HepG2 (cell line): ENCODE measurements around the gene NKRF. TPM values are rescaled to one million over a fixed set of nuclear protein-coding genes. Genes with fewer than 3 reads are reported as not detected.
A peak's percentile ranks its signal among the peaks of the same experiment; 100 is the strongest.

ENCODE experiments used
- ATAC-seq: fragments of 200-7000 bp; cut with Tn5 transposase; 3 replicates; pipeline ENCODE4 v1.9.1; 2020; ENCODE audit warnings: mild to moderate bottlenecking, moderate library complexity
- BruUV-seq: library from RNA; stranded (reverse); fragments of 400-500 nt; replicated peaks from 2 replicates; lab custom pipeline; 2021; lab: Mats Ljungman, UMichigan
- CTCF ChIA-PET: fragments of 300-600 bp; formaldehyde crosslinking; extraction: SDS; loops from one replicate; lab custom pipeline; 2021; ENCODE audit warnings: low total read pairs, inconsistent platforms, low intra/inter-chr PET ratio; lab: Yijun Ruan, JAX
- POLR2A ChIA-PET: fragments of 350-600 bp; sonication (Branson Sonifier 250); formaldehyde crosslinking; loops from one replicate; lab custom pipeline; 2020; ENCODE audit warnings: antibody characterized with exemption, inconsistent platforms; lab: Yijun Ruan, JAX
- DNase-seq: peaks from one replicate; pipeline ENCODE4 v3.0.0-alpha.2; 2015; ENCODE audit warnings: low spot score
- FAIRE-seq: peaks from 3 replicates; lab custom pipeline; 2011; peaks lifted over from hg19 to GRCh38; lab: Jason Lieb, UNC
- H2AFZ ChIP-seq: one replicate; pipeline ENCODE4 v1.6.1; 2011; ENCODE audit warnings: low read length, inconsistent platforms
- H3K27ac ChIP-seq: fragments of 300-600 bp; 3 replicates; pipeline ENCODE4 v1.8.0; 2011; ENCODE audit warnings: mixed run types, mild to moderate bottlenecking, mixed read lengths, low read length, inconsistent platforms; ENCODE audit not compliant: insufficient read depth; ENCODE audit errors: extremely low read length
- H3K27me3 ChIP-seq, 2 experiments: fragments of 200-600 bp in 1 of 2; 2 replicates in 1 of 2; 3 replicates in 1 of 2; pipeline versions ENCODE4 v1.6.0 to v1.8.0; 2011; ENCODE audit warnings: low read length in 2 of 2, mild to moderate bottlenecking in 2 of 2, moderate library complexity in 2 of 2, inconsistent platforms in 1 of 2; ENCODE audit not compliant: insufficient read depth in 2 of 2, control insufficient read depth in 1 of 2
- H3K36me3 ChIP-seq, 2 experiments: fragments of 200-600 bp in 1 of 2; replicated peaks in 1 of 2; 2 replicates in 1 of 2; 3 replicates in 1 of 2; pipeline versions ENCODE4 v1.5.1 to v1.8.0; 2011; ENCODE audit warnings: low read length in 2 of 2, inconsistent platforms in 1 of 2; ENCODE audit not compliant: insufficient read depth in 2 of 2, control insufficient read depth in 1 of 2
- H3K4me1 ChIP-seq: 2 replicates; pipeline ENCODE4 v1.5.1; 2012; ENCODE audit warnings: low read length, inconsistent platforms; ENCODE audit not compliant: insufficient read depth
- H3K4me2 ChIP-seq: 2 replicates; pipeline ENCODE4 v1.6.0; 2011; ENCODE audit warnings: low read depth, low read length, inconsistent platforms
- H3K4me3 ChIP-seq, 3 experiments: fragments of 200-600 bp in 1 of 3; sonication (generic), shearing (Covaris generic) in 1 of 3; replicated peaks in 1 of 3; 2 replicates each; pipeline ENCODE4 v1.5.1; 2011 to 2016; ENCODE audit warnings: low read length in 3 of 3, inconsistent platforms in 2 of 3, low read depth in 2 of 3, mild to moderate bottlenecking in 2 of 3, control low read depth in 1 of 3, mixed read lengths in 1 of 3; ENCODE audit not compliant: insufficient read depth in 1 of 3
- H3K79me2 ChIP-seq: one replicate; pipeline ENCODE4 v1.6.1; 2011; ENCODE audit warnings: low read length, inconsistent platforms; ENCODE audit not compliant: insufficient read depth
- H3K9ac ChIP-seq: 2 replicates; pipeline ENCODE4 v1.6.0; 2011; ENCODE audit warnings: mild to moderate bottlenecking, low read depth, low read length, inconsistent platforms; ENCODE audit not compliant: insufficient read depth
- H3K9me3 ChIP-seq: 2 replicates; pipeline ENCODE4 v1.5.1; 2012; ENCODE audit warnings: mild to moderate bottlenecking, low read length
- H4K20me1 ChIP-seq: 2 replicates; pipeline ENCODE4 v1.6.0; 2011; ENCODE audit warnings: inconsistent platforms, mild to moderate bottlenecking, low read length, moderate library complexity; ENCODE audit not compliant: insufficient read depth
- GFI1 ChIP-seq: sonication (generic); formaldehyde crosslinking; IDR thresholded peaks from 2 replicates; pipeline ENCODE4 v1.5.0; 2020; ENCODE audit warnings: missing genetic modification reagents, mild to moderate bottlenecking, borderline replicate concordance
- GZF1 ChIP-seq: sonication (generic); formaldehyde crosslinking; IDR thresholded peaks from 2 replicates; pipeline ENCODE4 v1.5.1; 2020; ENCODE audit warnings: mild to moderate bottlenecking, missing genetic modification reagents
- PHF8 ChIP-seq: sonication (generic); formaldehyde crosslinking; IDR thresholded peaks from 2 replicates; pipeline ENCODE4 v1.5.0; 2020; ENCODE audit warnings: missing genetic modification reagents
- TFDP1 ChIP-seq: IDR thresholded peaks from 2 replicates; pipeline ENCODE4 v1.6.1; 2016; ENCODE audit warnings: missing compliant biosample characterization, missing genetic modification reagents, borderline replicate concordance
- ZBTB43 ChIP-seq: sonication (generic); formaldehyde crosslinking; conservative IDR thresholded peaks from 2 replicates; pipeline ENCODE4 v1.4.0; 2020; ENCODE audit warnings: missing genetic modification reagents
- ZNF136 ChIP-seq: sonication (generic); formaldehyde crosslinking; IDR thresholded peaks from 2 replicates; pipeline ENCODE4 v1.8.1; 2022; ENCODE audit warnings: low read depth, mild to moderate bottlenecking, moderate library complexity, missing genetic modification reagents
- ZNF567 ChIP-seq: sonication (generic); formaldehyde crosslinking; IDR thresholded peaks from 2 replicates; pipeline ENCODE4 v1.8.1; 2023; ENCODE audit warnings: mild to moderate bottlenecking, missing genetic modification reagents, borderline replicate concordance
- ZSCAN5A ChIP-seq: sonication (generic); formaldehyde crosslinking; IDR thresholded peaks from 2 replicates; pipeline ENCODE4 v1.8.0; 2022; ENCODE audit warnings: mild to moderate bottlenecking, missing genetic modification reagents, borderline replicate concordance
- WGBS: methylation state at CpG from one replicate; pipeline ENCODE4 v1.1.6; 2017; ENCODE audit warnings: low lambda C conversion rate; 5-methylcytosine and 5-hydroxymethylcytosine counted together
- in situ Hi-C: cut with HindIII; loops from 2 replicates; pipeline ENCODE4 v1.10.0; 2017; ENCODE audit warnings: low pct_unique_long_range_greater_than_20kb; ENCODE audit not compliant: extremely low pct_ligation_motif_present
- intact Hi-C: fragments of 100-400 bp; cut with micrococcal nuclease; formaldehyde crosslinking; loops from one replicate; pipeline ENCODE4 v1.10.0; 2022; ENCODE audit not compliant: unreplicated experiment
- polyA plus RNA-seq, 8 experiments: library from polyadenylated mRNA; depleted of rRNA in 3 of 8; stranded (reverse) in 7 of 8; unstranded in 1 of 8; fragments of >200 nt; fragmentation: Illumina TruSeq in 4 of 8; extraction: Trizol in 4 of 8; gene quantifications; 2 replicates each; pipeline versions ENCODE4 v1.2.1 to v1.2.3, GENCODE V29; 2011 to 2016; ENCODE audit warnings: low read depth in 4 of 8, missing spikeins in 1 of 8, mixed read lengths in 1 of 8; ENCODE audit not compliant: insufficient read depth in 1 of 8
- total RNA-seq, 5 experiments: library from RNA; depleted of rRNA; stranded (reverse); fragments of >200 nt; fragmentation: Illumina TruSeq; extraction: Trizol; gene quantifications; 2 replicates each; pipeline ENCODE4 v1.2.3, GENCODE V29; 2016; ENCODE audit warnings: low read depth in 1 of 5
- TF ChIP-seq, protein P1 (sequence below): IDR thresholded peaks from 2 replicates; pipeline ENCODE4 v1.6.1; 2016
- TF ChIP-seq, protein P2 (sequence below): sonication (generic); formaldehyde crosslinking; IDR thresholded peaks from 2 replicates; pipeline ENCODE4 v1.5.0; 2020; ENCODE audit warnings: missing genetic modification reagents

NKRF gene
- total and polyA plus RNA-seq, 2 of the 13 experiments (the other 11 are each of a cell fraction or from before 2014, with no cell fraction given): 3.3 to 6.0 TPM

DNA sequence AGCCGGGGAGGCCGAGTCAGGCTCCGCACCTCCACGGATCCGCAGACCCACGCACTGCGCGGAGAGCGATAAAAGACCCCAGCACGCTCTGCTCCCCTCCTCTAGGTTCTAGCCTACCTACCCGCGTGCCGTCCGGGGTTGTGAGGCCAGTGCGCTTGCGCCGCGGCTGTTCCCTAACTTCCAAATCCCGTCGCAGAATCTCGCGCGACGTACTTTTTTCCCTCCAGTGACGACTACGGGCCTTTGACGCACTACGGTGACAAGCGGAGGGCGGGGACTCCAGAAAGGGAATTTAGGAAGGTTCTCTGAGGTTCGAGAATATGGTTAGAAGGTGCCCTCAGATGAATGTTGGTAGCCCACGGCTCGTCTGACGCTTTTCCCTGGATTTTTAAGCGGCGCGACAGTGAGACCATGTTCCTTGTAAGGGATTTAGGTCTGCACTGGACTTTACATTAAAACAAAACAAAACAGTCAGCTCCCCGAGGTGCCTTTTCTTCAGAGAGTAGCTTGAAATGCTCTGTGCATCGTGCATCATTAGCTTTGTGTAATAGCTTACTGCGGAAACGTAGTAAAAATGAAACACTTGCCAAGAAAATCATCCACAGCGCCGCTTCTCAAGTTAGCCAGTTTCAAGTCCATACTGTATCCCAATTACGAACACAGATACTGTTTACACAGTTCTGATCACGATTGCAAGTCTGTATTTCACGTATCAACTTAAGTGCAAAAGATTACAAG, at the start of gene NKRF (continued):
- TF ChIP-seq, protein P1, sequence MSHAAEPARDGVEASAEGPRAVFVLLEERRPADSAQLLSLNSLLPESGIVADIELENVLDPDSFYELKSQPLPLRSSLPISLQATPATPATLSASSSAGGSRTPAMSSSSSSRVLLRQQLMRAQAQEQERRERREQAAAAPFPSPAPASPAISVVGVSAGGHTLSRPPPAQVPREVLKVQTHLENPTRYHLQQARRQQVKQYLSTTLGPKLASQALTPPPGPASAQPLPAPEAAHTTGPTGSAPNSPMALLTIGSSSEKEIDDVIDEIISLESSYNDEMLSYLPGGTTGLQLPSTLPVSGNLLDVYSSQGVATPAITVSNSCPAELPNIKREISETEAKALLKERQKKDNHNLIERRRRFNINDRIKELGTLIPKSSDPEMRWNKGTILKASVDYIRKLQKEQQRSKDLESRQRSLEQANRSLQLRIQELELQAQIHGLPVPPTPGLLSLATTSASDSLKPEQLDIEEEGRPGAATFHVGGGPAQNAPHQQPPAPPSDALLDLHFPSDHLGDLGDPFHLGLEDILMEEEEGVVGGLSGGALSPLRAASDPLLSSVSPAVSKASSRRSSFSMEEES (CRISPR knock-in tag): no peak
- TF ChIP-seq PHF8 (CRISPR knock-in tag) (peak; percentile 51), TFDP1 (peak; percentile 69), ZBTB43 (CRISPR knock-in tag) (no peak), ZNF567 (CRISPR knock-in tag) (no peak), ZNF136 (CRISPR knock-in tag) (no peak)

DNA sequence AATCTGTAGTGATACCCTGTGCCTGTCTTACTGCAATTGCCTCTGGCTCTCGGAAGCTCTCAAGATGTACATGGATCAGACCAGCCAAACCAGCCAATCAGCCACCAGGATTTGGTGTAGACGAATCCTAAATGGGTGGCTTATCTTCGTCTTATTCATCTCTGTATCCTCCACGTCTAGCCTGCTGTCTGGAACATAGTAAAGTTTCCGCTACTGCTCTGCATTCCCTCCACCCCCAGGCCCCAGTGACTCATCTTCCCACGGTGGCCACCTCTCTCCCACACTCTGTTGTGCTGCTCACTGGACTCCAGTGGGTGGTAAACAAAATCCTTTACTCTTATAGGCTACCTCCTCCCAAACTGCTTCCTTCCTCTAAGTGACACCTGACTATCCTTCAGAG, 48.9 kb upstream of the NKRF start:
- Histone ChIP-seq H3K36me3 (peaks cover 0 to 2% of the 10 kb centered on the region in 2 experiments; a peak in 2 of 5 replicates), H3K9ac (no peak overlapping the region), H4K20me1 (no peaks in the 10 kb centered on the region), H3K4me1 (no peaks in the 10 kb centered on the region), H3K4me3 (no peak overlapping the region), H3K27me3 (no peaks in the 10 kb centered on the region), H3K27ac (no peak overlapping the region), H3K9me3 (no peaks in the 10 kb centered on the region), H2AFZ (no peak overlapping the region), H3K4me2 (no peak overlapping the region), H3K79me2 (no peaks in the 10 kb centered on the region)
- CTCF ChIA-PET: no interaction called here
- ATAC-seq: no peak
- FAIRE-seq: no peak
- no peak for DNase-seq
- POLR2A ChIA-PET: no interaction called here
- no TSS peak for BruUV-seq
- intact Hi-C loops: no loop called here
- in situ Hi-C loops: no loop called here
- 89% methylated on average over 5 of the region's 6 CpGs for WGBS
- TF ChIP-seq, protein P2, sequence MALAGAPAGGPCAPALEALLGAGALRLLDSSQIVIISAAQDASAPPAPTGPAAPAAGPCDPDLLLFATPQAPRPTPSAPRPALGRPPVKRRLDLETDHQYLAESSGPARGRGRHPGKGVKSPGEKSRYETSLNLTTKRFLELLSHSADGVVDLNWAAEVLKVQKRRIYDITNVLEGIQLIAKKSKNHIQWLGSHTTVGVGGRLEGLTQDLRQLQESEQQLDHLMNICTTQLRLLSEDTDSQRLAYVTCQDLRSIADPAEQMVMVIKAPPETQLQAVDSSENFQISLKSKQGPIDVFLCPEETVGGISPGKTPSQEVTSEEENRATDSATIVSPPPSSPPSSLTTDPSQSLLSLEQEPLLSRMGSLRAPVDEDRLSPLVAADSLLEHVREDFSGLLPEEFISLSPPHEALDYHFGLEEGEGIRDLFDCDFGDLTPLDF (CRISPR knock-in tag): no peak
- no peak for TF ChIP-seq ZSCAN5A (CRISPR knock-in tag)
- TF ChIP-seq GZF1 (CRISPR knock-in tag): no peak
- no peak for TF ChIP-seq GFI1
